HCEC 1CT (cell line): ENCODE data around the gene OR52A1.
"Not testable (repeated sequence)": the region's sequence is repeated elsewhere in the genome, so short reads cannot be mapped to it uniquely, and the experiment has no call there.

Experiments
- DNase-seq: peaks from one replicate; pipeline ENCODE4 v3.0.0-alpha.2; 2017

OR52A1 gene

GRCh38 chr11:5154657-5155056 lies at the start of gene OR52A1:
Gene OR52A1, minus strand, starts transcription at chr11:5154757. Its CDS starts 2,388 bp downstream, at chr11:5152369.
- DNase-seq = no peak

- DNase-seq = peak; percentile 55
These were observed 48.8 kb upstream of the OR52A1 start for GRCh38 chr11:5203366-5203765.

- DNase-seq = no peak
These were observed 46.0 kb upstream of the OR52A1 start, which contains the start of gene OR51V1 for GRCh38 chr11:5200582-5200981. Gene OR51V1, minus strand, starts transcription at chr11:5200682. Its CDS starts 0 bp downstream, at chr11:5200682.

GRCh38 chr11:5198285-5198684 lies 43.7 kb upstream of the OR52A1 start:
- DNase-seq = no peak

GRCh38 chr11:5197536-5197935 lies 43.0 kb upstream of the OR52A1 start:
- DNase-seq = peak; percentile 40

GRCh38 chr11:5196731-5197130 lies 42.2 kb upstream of the OR52A1 start:
- no peak for DNase-seq

GRCh38 chr11:5196067-5196466 lies 41.5 kb upstream of the OR52A1 start:
- DNase-seq = no peak

- DNase-seq = no peak
These were observed 38.2 kb upstream of the OR52A1 start for GRCh38 chr11:5192738-5193137.

- no peak for DNase-seq
These were observed 33.6 kb upstream of the OR52A1 start for GRCh38 chr11:5188201-5188600.

GRCh38 chr11:5178046-5178837 lies 23.7 kb upstream of the OR52A1 start:
- DNase-seq = no peak

- no peak for DNase-seq
These were observed 20.4 kb upstream of the OR52A1 start for GRCh38 chr11:5174934-5175333.

- no peak for DNase-seq
These were observed 17.3 kb upstream of the OR52A1 start for GRCh38 chr11:5171856-5172255.

- DNase-seq = not testable (repeated sequence)
These were observed 11.3 kb upstream of the OR52A1 start for GRCh38 chr11:5165898-5166297.

- not testable (repeated sequence) for DNase-seq
These were observed 10.2 kb upstream of the OR52A1 start for GRCh38 chr11:5164807-5165206.

GRCh38 chr11:5161045-5161444 lies 6.5 kb upstream of the OR52A1 start:
- DNase-seq = not testable (repeated sequence)

GRCh38 chr11:5160217-5160616 lies 5.7 kb upstream of the OR52A1 start:
- DNase-seq = not testable (repeated sequence)

- no peak for DNase-seq
These were observed 5.2 kb upstream of the OR52A1 start for GRCh38 chr11:5159806-5160205.

GRCh38 chr11:5153574-5154431 lies 754 bp downstream of the OR52A1 start:
- no peak for DNase-seq

- DNase-seq = no peak
These were observed 2.8 kb downstream of the OR52A1 start for GRCh38 chr11:5151713-5152153.

GRCh38 chr11:5144206-5144605 lies 10.4 kb downstream of the OR52A1 start:
- not testable (repeated sequence) for DNase-seq

- no peak for DNase-seq
These were observed 16.6 kb downstream of the OR52A1 start, which contains the start of gene OR52A5 for GRCh38 chr11:5137996-5138395. Gene OR52A5, minus strand, starts transcription at chr11:5138356. Its CDS starts 5,714 bp downstream, at chr11:5132642.

GRCh38 chr11:5137014-5137413 lies 17.5 kb downstream of the OR52A1 start:
- no peak for DNase-seq

- no peak for DNase-seq
These were observed 18.3 kb downstream of the OR52A1 start for GRCh38 chr11:5136261-5136660.
